Osteoblast (primary cell): ENCODE measurements around the gene NKAIN4. TPM values are rescaled to one million over a fixed set of nuclear protein-coding genes. Genes with fewer than 3 reads are reported as not detected.

Experiments used
- DNase-seq: peaks from one replicate; pipeline ENCODE4 v3.0.0; 2011; ENCODE audit warnings: low spot score, mixed read lengths; ENCODE audit not compliant: insufficient read length; ENCODE audit errors: missing footprints
- H2AFZ ChIP-seq: 2 replicates; pipeline ENCODE4 v1.6.0; 2011; ENCODE audit warnings: mild to moderate bottlenecking, low read length
- H3K27ac ChIP-seq: 2 replicates; pipeline ENCODE4 v1.5.1; 2011; ENCODE audit warnings: mild to moderate bottlenecking, low read depth, low read length, moderate library complexity
- H3K27me3 ChIP-seq: 2 replicates; pipeline ENCODE4 v1.6.0; 2012; ENCODE audit warnings: mild to moderate bottlenecking, control low read depth, inconsistent platforms, low read length, moderate library complexity; ENCODE audit not compliant: insufficient read depth
- H3K36me3 ChIP-seq: 2 replicates; pipeline ENCODE4 v1.5.1; 2011; ENCODE audit warnings: mild to moderate bottlenecking, low read length, control low read depth, moderate library complexity; ENCODE audit not compliant: insufficient read depth
- H3K4me1 ChIP-seq: 2 replicates; pipeline ENCODE4 v1.5.1; 2011; ENCODE audit warnings: mild to moderate bottlenecking, low read length, control low read depth, moderate library complexity; ENCODE audit not compliant: insufficient read depth
- H3K4me2 ChIP-seq: 2 replicates; pipeline ENCODE4 v1.6.0; 2011; ENCODE audit warnings: mild to moderate bottlenecking, low read length; ENCODE audit not compliant: insufficient read depth
- H3K4me3 ChIP-seq: fragments of 200-600 bp; sonication (generic); 3 replicates; pipeline ENCODE4 v1.5.1; 2012; ENCODE audit warnings: mild to moderate bottlenecking, low read length, inconsistent platforms; ENCODE audit not compliant: insufficient read depth
- H3K79me2 ChIP-seq: 2 replicates; pipeline ENCODE4 v1.6.0; 2012; ENCODE audit warnings: mild to moderate bottlenecking, low read length, control low read depth, inconsistent platforms; ENCODE audit not compliant: insufficient read depth
- H3K9me3 ChIP-seq: 2 replicates; pipeline ENCODE4 v1.5.1; 2011; ENCODE audit warnings: low read depth, low read length, control low read depth
- H4K20me1 ChIP-seq: 2 replicates; pipeline ENCODE4 v1.6.0; 2012; ENCODE audit warnings: mild to moderate bottlenecking, low read length, control low read depth; ENCODE audit not compliant: insufficient read depth
- CTCF ChIP-seq: IDR thresholded peaks from 2 replicates; pipeline ENCODE4 v1.5.1; 2011; ENCODE audit warnings: mild to moderate bottlenecking, low read depth, low read length, moderate library complexity; ENCODE audit errors: extremely low read depth
- total RNA-seq: library from RNA; depleted of rRNA; stranded (reverse); fragments of >200 nt; gene quantifications from 2 replicates; pipeline ENCODE4 v1.2.3, GENCODE V29; 2012

Gene NKAIN4
- total RNA-seq, 1 donor = not detected

- peaks cover 63% of the 10 kb centered on the region for H3K79me2 ChIP-seq
- DNase-seq = peak; percentile 58
- H4K20me1 ChIP-seq = peaks cover 68% of the 10 kb centered on the region
- peaks cover 32% of the 10 kb centered on the region for H3K36me3 ChIP-seq
- no peaks in the 10 kb centered on the region for H3K4me1 ChIP-seq
- H3K4me2 ChIP-seq = no peak overlapping the region
- H3K27me3 ChIP-seq = no peaks in the 10 kb centered on the region
- H3K27ac ChIP-seq = no peak overlapping the region
- no peak for TF ChIP-seq CTCF
- no peak overlapping the region for H3K4me3 ChIP-seq
- no peak overlapping the region for H2AFZ ChIP-seq
- H3K9me3 ChIP-seq = no peaks in the 10 kb centered on the region
Measured at GRCh38 chr20:63196768-63197470, 57.3 kb downstream of the NKAIN4 start.

GRCh38 chr20:63194797-63195173, 59.5 kb downstream of the NKAIN4 start:
- TF ChIP-seq CTCF = no peak
- H4K20me1 ChIP-seq = peaks cover 50% of the 10 kb centered on the region
- peak; percentile 76 for DNase-seq

GRCh38 chr20:63194007-63194796, 60.1 kb downstream of the NKAIN4 start:
- peaks cover 16% of the 10 kb centered on the region for H3K36me3 ChIP-seq
- H3K27ac ChIP-seq = no peak overlapping the region
- H3K4me2 ChIP-seq = no peak overlapping the region
- H3K4me3 ChIP-seq = no peak overlapping the region
- no peak overlapping the region for H2AFZ ChIP-seq
- peaks cover 36% of the 10 kb centered on the region for H3K79me2 ChIP-seq
- H3K4me1 ChIP-seq = no peaks in the 10 kb centered on the region
- peaks cover 45% of the 10 kb centered on the region for H4K20me1 ChIP-seq
- DNase-seq = peak; percentile 55
- no peaks in the 10 kb centered on the region for H3K9me3 ChIP-seq
- TF ChIP-seq CTCF = no peak
- no peaks in the 10 kb centered on the region for H3K27me3 ChIP-seq

More at GRCh38 chr20:63194797-63195173, 59.5 kb downstream of the NKAIN4 start:
- H3K4me1 ChIP-seq = no peaks in the 10 kb centered on the region
- H2AFZ ChIP-seq = no peak overlapping the region
- no peak overlapping the region for H3K27ac ChIP-seq
- no peak overlapping the region for H3K4me2 ChIP-seq
- H3K36me3 ChIP-seq = peaks cover 16% of the 10 kb centered on the region
- H3K9me3 ChIP-seq = no peaks in the 10 kb centered on the region
- H3K4me3 ChIP-seq = no peak overlapping the region
- H3K27me3 ChIP-seq = no peaks in the 10 kb centered on the region
- H3K79me2 ChIP-seq = peaks cover 42% of the 10 kb centered on the region

DNA sequence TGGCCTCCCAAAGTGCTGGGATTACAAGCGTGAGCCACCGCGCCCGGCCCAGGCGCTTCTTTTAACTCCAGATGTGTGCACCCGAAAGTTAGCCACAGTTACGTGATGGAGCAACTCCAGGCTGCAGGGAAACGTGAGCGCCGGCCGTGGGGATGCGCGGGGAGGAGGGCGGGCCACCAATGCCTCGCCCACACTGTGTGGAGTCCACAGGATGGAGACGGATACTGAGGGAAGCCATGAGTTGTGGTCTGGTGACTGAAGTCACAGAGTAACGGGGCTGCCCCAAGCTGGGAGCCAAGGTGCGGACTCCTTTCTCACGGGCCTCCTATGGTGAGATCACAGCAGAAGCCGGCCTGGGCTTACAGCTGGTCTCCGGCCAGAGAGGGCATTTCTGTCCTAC, 61.5 kb downstream of the NKAIN4 start:
- no peak overlapping the region for H3K27ac ChIP-seq
- no peak overlapping the region for H3K4me2 ChIP-seq
- H4K20me1 ChIP-seq = peaks cover 31% of the 10 kb centered on the region
- no peaks in the 10 kb centered on the region for H3K27me3 ChIP-seq
- H2AFZ ChIP-seq = no peak overlapping the region
- no peak for TF ChIP-seq CTCF
- H3K36me3 ChIP-seq = peaks cover 16% of the 10 kb centered on the region
- H3K4me1 ChIP-seq = no peaks in the 10 kb centered on the region
- H3K9me3 ChIP-seq = no peaks in the 10 kb centered on the region
- DNase-seq = peak; percentile 75
- no peak overlapping the region for H3K4me3 ChIP-seq
- H3K79me2 ChIP-seq = peaks cover 21% of the 10 kb centered on the region
